GM23338 (cell line): ENCODE measurements around the gene TNFSF8. TPM values are rescaled to one million over a fixed set of nuclear protein-coding genes. Genes with fewer than 3 reads are reported as not detected.

Experiments
- ATAC-seq: fragments of 200-7000 bp; cut with Tn5 transposase; 3 replicates; pipeline ENCODE4 v1.9.1; 2020
- DNase-seq: peaks from one replicate; pipeline ENCODE4 v3.0.0-alpha.2; 2015; ENCODE audit warnings: low spot score
- H2AFZ ChIP-seq: fragments of 200-600 bp; sonication (generic); 2 replicates; pipeline ENCODE4 v1.8.0; 2016; ENCODE audit warnings: antibody characterized with exemption, mild to moderate bottlenecking, moderate library complexity
- H3F3A ChIP-seq: fragments of 200-600 bp; sonication (generic); replicated peaks from 2 replicates; pipeline ENCODE4 v1.8.0; 2017; ENCODE audit warnings: antibody characterized with exemption, mixed run types, low read depth
- H3K27ac ChIP-seq: fragments of 200-600 bp; sonication (generic); 2 replicates; pipeline ENCODE4 v1.6.1; 2016; ENCODE audit warnings: low read depth
- H3K27me3 ChIP-seq: fragments of 200-600 bp; sonication (generic); 2 replicates; pipeline ENCODE4 v1.8.0; 2016; ENCODE audit warnings: mild to moderate bottlenecking, mixed run types, moderate library complexity; ENCODE audit not compliant: insufficient read depth
- H3K36me3 ChIP-seq: fragments of 200-600 bp; sonication (generic); 2 replicates; pipeline ENCODE4 v1.8.0; 2016; ENCODE audit warnings: mild to moderate bottlenecking; ENCODE audit not compliant: insufficient read depth
- H3K4me1 ChIP-seq: fragments of 200-600 bp; sonication (generic); 2 replicates; pipeline ENCODE4 v1.8.0; 2016; ENCODE audit warnings: mild to moderate bottlenecking, moderate library complexity; ENCODE audit not compliant: insufficient read depth
- H3K4me2 ChIP-seq: fragments of 200-600 bp; sonication (generic); 2 replicates; pipeline ENCODE4 v1.7.1; 2017; ENCODE audit warnings: mixed run types
- H3K4me3 ChIP-seq: fragments of 200-600 bp; sonication (generic); 2 replicates; pipeline ENCODE4 v1.6.1; 2016; ENCODE audit warnings: mixed run types
- H3K79me2 ChIP-seq: fragments of 200-600 bp; sonication (generic); replicated peaks from 2 replicates; pipeline ENCODE4 v1.8.0; 2017; ENCODE audit warnings: mild to moderate bottlenecking; ENCODE audit not compliant: insufficient read depth
- H3K9me2 ChIP-seq: fragments of 200-600 bp; sonication (generic); 2 replicates; pipeline ENCODE4 v1.8.0; 2017; ENCODE audit not compliant: insufficient read depth
- H4K20me1 ChIP-seq: fragments of 200-600 bp; sonication (generic); replicated peaks from 2 replicates; pipeline ENCODE4 v1.8.0; 2017; ENCODE audit warnings: mild to moderate bottlenecking; ENCODE audit not compliant: insufficient read depth
- H3K27ac Mint-ChIP-seq: 2 replicates; pipeline ENCODE4 v1.8.0; 2020; ENCODE audit warnings: inconsistent platforms, mild to moderate bottlenecking, moderate library complexity, mixed read lengths
- H3K27me3 Mint-ChIP-seq: 3 replicates; pipeline ENCODE4 v1.8.0; 2022; ENCODE audit warnings: low read depth, mild to moderate bottlenecking, moderate library complexity, mixed read lengths, inconsistent platforms; ENCODE audit not compliant: insufficient read depth, poor library complexity
- H3K36me3 Mint-ChIP-seq: 3 replicates; pipeline ENCODE4 v1.8.0; 2021; ENCODE audit warnings: low read depth, mild to moderate bottlenecking, inconsistent platforms, moderate library complexity, mixed read lengths
- H3K4me1 Mint-ChIP-seq: 3 replicates; pipeline ENCODE4 v1.8.0; 2020; ENCODE audit warnings: mild to moderate bottlenecking, inconsistent platforms, mixed read lengths
- H3K4me3 Mint-ChIP-seq: 3 replicates; pipeline ENCODE4 v1.8.0; 2021; ENCODE audit warnings: moderate library complexity, mild to moderate bottlenecking, inconsistent platforms, mixed read lengths
- H3K9me3 Mint-ChIP-seq: 3 replicates; pipeline ENCODE4 v1.8.0; 2020; ENCODE audit warnings: moderate library complexity, mild to moderate bottlenecking, inconsistent platforms, mixed read lengths
- CREB1 ChIP-seq: fragments of 250-450 bp; sonication (Bioruptor Pico); IDR thresholded peaks from 2 replicates; pipeline ENCODE4 v1.5.0; 2020; ENCODE audit warnings: low read depth, mild to moderate bottlenecking, moderate library complexity
- EZH2 ChIP-seq: fragments of 200-600 bp; sonication (generic); IDR thresholded peaks from one replicate; pipeline ENCODE4 v1.8.0; 2017; ENCODE audit warnings: antibody characterized with exemption, mild to moderate bottlenecking, low read depth; ENCODE audit not compliant: unreplicated experiment
- JUNB ChIP-seq: IDR thresholded peaks from one replicate; pipeline ENCODE4 v1.6.1; 2016; ENCODE audit warnings: antibody characterized with exemption; ENCODE audit not compliant: unreplicated experiment
- NANOG ChIP-seq: IDR thresholded peaks from 2 replicates; pipeline ENCODE4 v1.6.1; 2016; ENCODE audit warnings: antibody characterized with exemption, borderline replicate concordance
- POLR2AphosphoS5 ChIP-seq: IDR thresholded peaks from 2 replicates; pipeline ENCODE4 v1.6.1; 2016; ENCODE audit warnings: antibody characterized with exemption, low read depth
- REST ChIP-seq: IDR thresholded peaks from one replicate; pipeline ENCODE4 v1.6.1; 2018; ENCODE audit warnings: antibody characterized with exemption; ENCODE audit not compliant: unreplicated experiment
- STAT1 ChIP-seq: IDR thresholded peaks from one replicate; pipeline ENCODE4 v1.6.1; 2016; ENCODE audit warnings: antibody characterized with exemption; ENCODE audit not compliant: unreplicated experiment
- ZNF114 ChIP-seq: fragments of 250-450 bp; sonication (Bioruptor Pico); IDR thresholded peaks from 2 replicates; pipeline ENCODE4 v1.5.0; 2020; ENCODE audit warnings: mild to moderate bottlenecking, moderate library complexity
- polyA plus RNA-seq: library from polyadenylated mRNA; unstranded; fragments of >200 nt; fragmentation: Nextera tagmentation; extraction: Ambion mirVana; gene quantifications from 2 replicates; pipeline ENCODE4 v1.2.1, GENCODE V29; 2016
- total RNA-seq: library from RNA; depleted of rRNA; stranded (reverse); fragments of >200 nt; shearing (Covaris generic); gene quantifications from 2 replicates; pipeline ENCODE4 v1.2.3, GENCODE V29; 2014

TNFSF8 gene
- total and polyA plus RNA-seq, 2 experiments from 2014 or later, result not detected

- Histone ChIP-seq H3K4me3 (no peak overlapping the region), H3K4me1 (0 out of 2 replicates have a peak, but pooled peaks cover 7% of the 10 kb centered on the region), H3F3A (no peaks in the 10 kb centered on the region), H3K79me2 (no peaks in the 10 kb centered on the region), H4K20me1 (peaks cover 10% of the 10 kb centered on the region), H2AFZ (no peak overlapping the region), H3K9me2 (no peaks in the 10 kb centered on the region), H3K27me3 (peaks cover 100% of the 10 kb centered on the region), H3K36me3 (no peaks in the 10 kb centered on the region), H3K4me2 (no peak overlapping the region), H3K27ac (no peak overlapping the region)
- no peak overlapping the region for H3K4me3 Mint-ChIP-seq
- DNase-seq, result no peak
- no peaks in the 10 kb centered on the region for H3K9me3 Mint-ChIP-seq
- H3K27ac Mint-ChIP-seq, result no peak overlapping the region
- no peaks in the 10 kb centered on the region for H3K4me1 Mint-ChIP-seq
- H3K36me3 Mint-ChIP-seq, result no peaks in the 10 kb centered on the region
- peaks cover 81% of the 10 kb centered on the region for H3K27me3 Mint-ChIP-seq
- TF ChIP-seq NANOG (no peak), REST (no peak), CREB1 (CRISPR knock-in tag) (no peak)
- ATAC-seq, result no peak
Observed at GRCh38 chr9:114931407-114931806, 1.0 kb upstream of the TNFSF8 start.

- no peaks in the 10 kb centered on the region for H3K9me3 Mint-ChIP-seq
Observed at GRCh38 chr9:114929201-114929600, 1.2 kb downstream of the TNFSF8 start.

More at GRCh38 chr9:114929201-114929600, 1.2 kb downstream of the TNFSF8 start:
- H3K27ac ChIP-seq, result no peak overlapping the region
- H3K27me3 ChIP-seq, result peaks cover 100% of the 10 kb centered on the region
- DNase-seq (no peak), ATAC-seq (no peak)
- H3K4me1 ChIP-seq, result peaks cover 10% of the 10 kb centered on the region; the same call in 1 of the 2 replicates
- Mint-ChIP-seq H3K36me3 (no peaks in the 10 kb centered on the region), H3K4me1 (peaks cover 9% of the 10 kb centered on the region; the same call in 2 of the 3 replicates), H3K4me3 (no peak overlapping the region), H3K27me3 (peaks cover 93% of the 10 kb centered on the region), H3K27ac (no peak overlapping the region)
- no peak overlapping the region for H2AFZ ChIP-seq
- no peaks in the 10 kb centered on the region for H3K9me2 ChIP-seq
- no peak overlapping the region for H3K4me2 ChIP-seq
- TF ChIP-seq JUNB, result no peak
- TF ChIP-seq REST, result no peak
- no peak for TF ChIP-seq EZH2
- TF ChIP-seq STAT1, result no peak
- no peak for TF ChIP-seq ZNF114
- TF ChIP-seq POLR2AphosphoS5, result no peak
- H4K20me1 ChIP-seq, result peaks cover 13% of the 10 kb centered on the region; the same call in 1 of the 2 replicates
- H3F3A ChIP-seq, result no peaks in the 10 kb centered on the region
- H3K4me3 ChIP-seq, result no peak overlapping the region
- H3K79me2 ChIP-seq, result no peaks in the 10 kb centered on the region
- H3K36me3 ChIP-seq, result no peaks in the 10 kb centered on the region
